GM13976 (cell line): ENCODE results near the gene SH3RF3.

Experiments
- DNase-seq: peaks from one replicate; pipeline ENCODE4 v3.0.0; 2012; ENCODE audit warnings: low spot score
- in situ Hi-C: fragments of 300-500 bp; cut with MboI; formaldehyde crosslinking; loops from one replicate; pipeline ENCODE4 v1.12.0; 2022; ENCODE audit warnings: low sequenced_read_pairs, mixed read lengths, inconsistent platforms; ENCODE audit not compliant: unreplicated experiment
- TF ChIP-seq, protein P1 (sequence below): IDR thresholded peaks from 2 replicates; pipeline ENCODE4 v1.5.1; 2012; ENCODE audit warnings: borderline replicate concordance, mild to moderate bottlenecking; ENCODE audit not compliant: insufficient read depth; ENCODE audit errors: extremely low read depth, missing control alignments, control extremely low read depth

Gene SH3RF3

DNA sequence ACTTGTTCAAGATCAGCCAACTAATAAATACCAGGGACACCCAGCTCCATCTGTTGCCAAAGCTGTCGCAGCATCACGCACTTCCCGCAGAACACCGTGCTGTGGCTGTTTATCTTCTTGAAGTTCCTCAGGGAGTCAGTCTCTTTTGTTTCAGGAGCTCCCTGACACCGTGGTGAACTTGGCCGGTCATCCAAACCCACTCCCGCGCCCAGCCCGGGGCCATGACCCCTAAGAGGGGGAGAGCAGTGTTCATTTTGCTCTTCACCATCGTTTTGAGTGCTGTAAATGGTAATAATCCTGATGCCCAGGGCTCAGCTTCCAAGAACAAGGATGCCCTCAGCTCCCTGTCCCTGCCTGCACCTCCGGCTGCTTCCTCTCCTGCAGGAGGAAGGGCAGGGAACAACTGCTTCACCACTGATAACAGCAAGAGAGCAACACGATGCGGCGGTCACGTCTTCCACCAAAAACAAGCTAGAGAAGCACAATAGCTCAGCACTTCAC, 353.4 kb downstream of the SH3RF3 start:
- DNase-seq, result no peak
- TF ChIP-seq, protein P1, sequence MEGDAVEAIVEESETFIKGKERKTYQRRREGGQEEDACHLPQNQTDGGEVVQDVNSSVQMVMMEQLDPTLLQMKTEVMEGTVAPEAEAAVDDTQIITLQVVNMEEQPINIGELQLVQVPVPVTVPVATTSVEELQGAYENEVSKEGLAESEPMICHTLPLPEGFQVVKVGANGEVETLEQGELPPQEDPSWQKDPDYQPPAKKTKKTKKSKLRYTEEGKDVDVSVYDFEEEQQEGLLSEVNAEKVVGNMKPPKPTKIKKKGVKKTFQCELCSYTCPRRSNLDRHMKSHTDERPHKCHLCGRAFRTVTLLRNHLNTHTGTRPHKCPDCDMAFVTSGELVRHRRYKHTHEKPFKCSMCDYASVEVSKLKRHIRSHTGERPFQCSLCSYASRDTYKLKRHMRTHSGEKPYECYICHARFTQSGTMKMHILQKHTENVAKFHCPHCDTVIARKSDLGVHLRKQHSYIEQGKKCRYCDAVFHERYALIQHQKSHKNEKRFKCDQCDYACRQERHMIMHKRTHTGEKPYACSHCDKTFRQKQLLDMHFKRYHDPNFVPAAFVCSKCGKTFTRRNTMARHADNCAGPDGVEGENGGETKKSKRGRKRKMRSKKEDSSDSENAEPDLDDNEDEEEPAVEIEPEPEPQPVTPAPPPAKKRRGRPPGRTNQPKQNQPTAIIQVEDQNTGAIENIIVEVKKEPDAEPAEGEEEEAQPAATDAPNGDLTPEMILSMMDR, result no peak
- in situ Hi-C loops, result no loop called here

DNA sequence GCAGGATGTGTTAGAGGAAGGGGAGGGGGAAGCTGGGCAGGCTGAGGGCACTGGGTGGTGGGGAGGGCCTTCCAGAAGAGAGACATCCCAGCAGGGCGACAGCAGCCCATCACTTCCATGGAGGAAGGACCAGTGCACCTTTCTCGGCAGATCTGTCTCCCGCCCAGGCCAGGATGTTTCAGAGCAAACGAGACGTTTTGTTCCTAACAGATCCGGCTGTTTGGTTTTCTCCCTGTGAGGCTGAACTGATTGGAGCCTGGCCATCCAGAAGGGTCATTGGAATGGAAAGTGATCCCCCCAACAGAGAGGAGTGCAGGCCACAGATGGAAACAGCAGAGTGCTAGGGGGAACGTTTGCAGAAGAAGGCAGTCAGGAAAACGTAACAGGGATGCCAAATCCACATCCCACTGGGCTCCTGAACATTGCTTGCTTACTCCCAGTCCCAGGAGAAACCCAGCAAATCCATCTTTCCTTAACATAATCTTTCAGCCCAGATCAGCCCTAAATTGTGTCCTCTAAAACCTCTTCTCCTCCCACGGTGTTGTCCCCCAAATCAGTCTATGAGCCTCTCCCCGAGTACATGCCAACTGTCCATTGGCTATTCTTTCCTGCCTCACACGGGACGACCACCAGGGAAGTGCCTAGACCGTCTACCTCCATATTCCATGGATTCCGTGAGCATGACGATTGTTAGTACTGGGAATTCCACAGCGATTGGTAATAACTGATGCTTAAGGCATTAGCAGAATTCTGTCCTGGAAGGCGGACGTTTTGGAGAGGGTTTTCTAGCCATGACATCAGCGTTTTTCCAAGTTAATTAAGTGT, 357.9 kb downstream of the SH3RF3 start:
- in situ Hi-C loops, result no loop called here
- no peak for DNase-seq
- TF ChIP-seq, protein P1, result no peak

DNA sequence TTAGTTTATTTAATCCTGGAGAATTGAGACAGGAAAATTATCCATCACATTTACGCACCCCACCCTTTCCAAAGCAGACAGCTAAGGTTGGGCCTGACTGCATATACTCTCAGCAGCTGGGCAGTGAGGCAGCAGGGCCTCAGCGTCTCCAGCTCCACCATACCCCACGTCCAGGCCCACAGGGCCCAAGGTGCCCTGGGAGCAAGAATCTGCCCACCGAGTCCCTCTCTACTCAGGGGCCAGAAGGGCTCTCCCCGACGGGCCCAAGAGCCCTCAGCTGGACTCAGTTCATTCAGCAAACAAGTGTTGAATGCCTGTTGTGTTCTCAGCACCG, 358.5 kb downstream of the SH3RF3 start:
- DNase-seq, result no peak
- TF ChIP-seq, protein P1, result no peak
- in situ Hi-C loops, result no loop called here

DNA sequence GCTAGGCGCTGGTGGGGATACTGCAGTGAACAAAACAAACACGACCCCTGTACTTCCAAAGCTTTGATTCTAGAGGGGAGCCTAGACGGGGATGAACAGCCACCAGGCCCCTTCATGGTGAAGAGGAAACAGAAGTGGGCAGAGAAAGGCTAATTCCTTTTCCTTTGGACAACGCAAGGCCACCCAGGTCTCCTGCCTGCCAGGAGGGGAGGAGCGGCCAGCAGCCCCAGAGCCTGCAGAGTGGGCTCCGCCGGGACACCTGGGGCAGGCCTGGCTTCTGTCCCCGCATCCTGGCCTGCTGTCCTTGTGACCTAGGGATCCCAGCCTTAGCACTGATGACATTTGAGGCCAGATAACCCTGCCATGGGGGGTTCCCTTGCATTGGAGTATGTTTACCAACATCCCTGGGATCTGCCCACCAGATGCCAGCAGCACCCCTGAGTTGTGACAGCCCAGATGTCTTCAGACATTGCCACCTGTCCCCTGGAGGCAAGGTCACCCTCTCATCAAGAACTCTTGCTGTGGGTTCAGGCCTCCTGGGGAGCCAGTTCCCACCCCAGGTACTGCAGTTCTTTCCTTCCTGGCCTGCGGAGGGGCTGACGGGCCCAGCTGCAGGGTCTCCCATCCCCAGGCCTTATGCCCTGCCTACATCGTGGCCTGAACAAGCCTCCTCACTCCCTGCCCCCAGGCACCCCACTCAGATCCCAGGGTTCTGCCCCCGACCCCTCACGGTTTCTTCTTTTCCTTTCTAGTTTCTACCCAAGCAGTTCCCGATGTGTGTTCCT, 359.1 kb downstream of the SH3RF3 start:
- no peak for DNase-seq
- in situ Hi-C loops, result no loop called here
- TF ChIP-seq, protein P1, result no peak

DNA sequence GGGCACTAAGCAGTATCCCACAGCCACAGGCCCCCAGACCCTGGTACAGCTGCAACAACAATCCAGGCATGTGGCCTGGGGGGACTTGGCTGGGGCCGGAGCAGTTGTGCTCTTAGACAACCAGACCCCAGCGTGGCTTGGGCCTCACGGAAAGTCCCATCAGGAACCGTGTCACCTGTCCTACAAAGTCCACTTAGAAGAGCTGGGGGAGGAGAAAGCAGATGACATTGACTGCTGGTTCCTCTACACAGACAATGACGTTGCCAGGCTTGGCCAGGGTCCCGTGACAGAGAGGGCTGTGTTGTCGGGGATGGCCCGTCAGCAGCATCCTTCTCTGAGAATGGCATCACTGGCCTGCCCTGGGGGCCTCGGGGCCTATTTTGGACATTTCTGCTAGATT, 360.3 kb downstream of the SH3RF3 start:
- in situ Hi-C loops, result no loop called here
- no peak for DNase-seq
- TF ChIP-seq, protein P1, result no peak

DNA sequence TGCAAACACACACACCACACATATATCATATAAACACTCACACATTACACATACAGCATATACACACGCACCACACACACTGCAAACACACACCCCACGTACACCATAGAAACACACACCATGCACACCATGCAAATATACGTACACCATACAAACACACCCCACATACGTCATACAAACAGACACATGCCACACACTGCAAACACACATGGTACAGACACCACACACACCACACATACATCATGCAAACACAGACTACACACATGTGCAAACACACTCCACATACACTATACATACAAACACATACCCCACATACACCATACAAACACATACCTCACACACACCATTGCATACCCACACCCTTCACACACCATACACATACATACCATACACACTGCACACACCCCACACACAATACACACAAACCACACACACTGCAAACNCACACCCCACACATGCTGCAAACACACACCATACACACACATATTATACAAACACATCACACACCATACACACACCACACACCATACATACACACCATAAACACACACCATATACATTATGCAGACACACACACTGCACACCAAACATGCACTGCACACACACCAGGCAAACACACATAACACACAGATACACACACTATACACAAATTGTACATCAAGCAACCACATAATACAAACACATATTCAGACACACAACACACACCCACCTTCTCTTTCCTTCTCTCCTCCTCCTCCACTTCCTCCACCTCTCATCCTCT, 364.4 kb downstream of the SH3RF3 start:
- no peak for DNase-seq
- in situ Hi-C loops, result no loop called here
- TF ChIP-seq, protein P1, result no peak
